Cortex of kidney (tissue), 1 donor: ENCODE data around the gene HDHD3.
"Not testable (repeated sequence)": the region's sequence is repeated elsewhere in the genome, so short reads cannot be mapped to it uniquely, and the experiment has no call there.

Source experiments
- DNase-seq: peaks from one replicate; lab custom pipeline; 2025; lab: John Stamatoyannopoulos, UW

The HDHD3 gene

GRCh38 chr9:113376634-113377567, at the start of gene HDHD3:
Gene HDHD3 (minus strand): TSS chr9:113376986. CDS start chr9:113374354, 2,632 bp downstream.
- peak; percentile 57 for DNase-seq

GRCh38 chr9:113425072-113425471, 48.3 kb upstream of the HDHD3 start:
- DNase-seq = no peak

- no peak for DNase-seq
Measured at GRCh38 chr9:113421726-113422125, 44.9 kb upstream of the HDHD3 start.

GRCh38 chr9:113417370-113417769, 40.6 kb upstream of the HDHD3 start:
- DNase-seq = no peak

- no peak for DNase-seq
Measured at GRCh38 chr9:113416149-113416721, 39.4 kb upstream of the HDHD3 start.

- DNase-seq = peak; percentile 83
Measured at GRCh38 chr9:113410207-113410864, 33.5 kb upstream of the HDHD3 start, which contains the start of the genes C9orf43 and POLE3. Gene C9orf43 (plus strand): TSS chr9:113410747. CDS start chr9:113413494, 2,747 bp downstream. Gene POLE3 (minus strand): TSS chr9:113410675. CDS start chr9:113410293, 382 bp downstream.

- DNase-seq = no peak
Measured at GRCh38 chr9:113409883-113410206, 33.1 kb upstream of the HDHD3 start.

GRCh38 chr9:113409481-113409880, 32.7 kb upstream of the HDHD3 start:
- DNase-seq = no peak

- not testable (repeated sequence) for DNase-seq
Measured at GRCh38 chr9:113406873-113407511, 30.2 kb upstream of the HDHD3 start.

- not testable (repeated sequence) for DNase-seq
Measured at GRCh38 chr9:113406353-113406752, 29.6 kb upstream of the HDHD3 start.

GRCh38 chr9:113403646-113404045, 26.9 kb upstream of the HDHD3 start:
- DNase-seq = no peak

GRCh38 chr9:113401027-113401792, 24.4 kb upstream of the HDHD3 start, which contains the start of gene ALAD:
Gene ALAD (minus strand): TSS chr9:113401284. CDS start chr9:113393559, 7,725 bp downstream.
- peak; percentile 76 for DNase-seq

- no peak for DNase-seq
Measured at GRCh38 chr9:113399646-113400200, 22.9 kb upstream of the HDHD3 start.

GRCh38 chr9:113398796-113399195, 22.0 kb upstream of the HDHD3 start:
- DNase-seq = no peak

GRCh38 chr9:113397203-113397631, 20.4 kb upstream of the HDHD3 start:
- no peak for DNase-seq

- no peak for DNase-seq
Measured at GRCh38 chr9:113395000-113395861, 18.4 kb upstream of the HDHD3 start.

GRCh38 chr9:113393281-113393680, 16.5 kb upstream of the HDHD3 start:
- no peak for DNase-seq

GRCh38 chr9:113391917-113392316, 15.1 kb upstream of the HDHD3 start:
- DNase-seq = no peak

GRCh38 chr9:113390192-113390960, 13.6 kb upstream of the HDHD3 start:
- DNase-seq = no peak
